Mesothelial cell of epicardium (in vitro differentiated cells): Measurements from ENCODE around the gene USP5. TPM values are rescaled to one million over a fixed set of nuclear protein-coding genes. Genes with fewer than 3 reads are reported as not detected.

Experiments
- DNase-seq, 2 experiments: peaks; one replicate each; pipeline ENCODE4 v3.0.0; 2021; ENCODE audit warnings: low spot score in 2 of 2; ENCODE audit not compliant: unreplicated experiment in 2 of 2
- H3K27ac Mint-ChIP-seq: 2 replicates; pipeline ENCODE4 v1.8.0; 2021; ENCODE audit warnings: mixed read lengths
- H3K27me3 Mint-ChIP-seq: 2 replicates; pipeline ENCODE4 v1.8.0; 2021; ENCODE audit warnings: low read depth, mixed read lengths
- H3K36me3 Mint-ChIP-seq: 2 replicates; pipeline ENCODE4 v1.8.0; 2021; ENCODE audit warnings: mixed read lengths
- H3K4me1 Mint-ChIP-seq: 2 replicates; pipeline ENCODE4 v1.8.0; 2021; ENCODE audit warnings: mixed read lengths
- H3K4me3 Mint-ChIP-seq: 2 replicates; pipeline ENCODE4 v1.8.0; 2021; ENCODE audit warnings: mild to moderate bottlenecking, moderate library complexity, mixed read lengths
- H3K9me3 Mint-ChIP-seq: 2 replicates; pipeline ENCODE4 v1.8.0; 2021; ENCODE audit warnings: mixed read lengths
- total RNA-seq: library from RNA; stranded (reverse); gene quantifications from 3 replicates; pipeline ENCODE4 v1.2.1, GENCODE V29; 2021
- TF ChIP-seq, protein P1 (sequence below): fragments of 200-600 bp; sonication (generic); IDR thresholded peaks from one replicate; pipeline ENCODE4 v1.5.0; 2021; ENCODE audit warnings: antibody characterized with exemption; ENCODE audit not compliant: unreplicated experiment

Gene USP5, protein sequence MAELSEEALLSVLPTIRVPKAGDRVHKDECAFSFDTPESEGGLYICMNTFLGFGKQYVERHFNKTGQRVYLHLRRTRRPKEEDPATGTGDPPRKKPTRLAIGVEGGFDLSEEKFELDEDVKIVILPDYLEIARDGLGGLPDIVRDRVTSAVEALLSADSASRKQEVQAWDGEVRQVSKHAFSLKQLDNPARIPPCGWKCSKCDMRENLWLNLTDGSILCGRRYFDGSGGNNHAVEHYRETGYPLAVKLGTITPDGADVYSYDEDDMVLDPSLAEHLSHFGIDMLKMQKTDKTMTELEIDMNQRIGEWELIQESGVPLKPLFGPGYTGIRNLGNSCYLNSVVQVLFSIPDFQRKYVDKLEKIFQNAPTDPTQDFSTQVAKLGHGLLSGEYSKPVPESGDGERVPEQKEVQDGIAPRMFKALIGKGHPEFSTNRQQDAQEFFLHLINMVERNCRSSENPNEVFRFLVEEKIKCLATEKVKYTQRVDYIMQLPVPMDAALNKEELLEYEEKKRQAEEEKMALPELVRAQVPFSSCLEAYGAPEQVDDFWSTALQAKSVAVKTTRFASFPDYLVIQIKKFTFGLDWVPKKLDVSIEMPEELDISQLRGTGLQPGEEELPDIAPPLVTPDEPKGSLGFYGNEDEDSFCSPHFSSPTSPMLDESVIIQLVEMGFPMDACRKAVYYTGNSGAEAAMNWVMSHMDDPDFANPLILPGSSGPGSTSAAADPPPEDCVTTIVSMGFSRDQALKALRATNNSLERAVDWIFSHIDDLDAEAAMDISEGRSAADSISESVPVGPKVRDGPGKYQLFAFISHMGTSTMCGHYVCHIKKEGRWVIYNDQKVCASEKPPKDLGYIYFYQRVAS
- total RNA-seq, result 119 to 126 TPM (median 122 TPM) in 3 replicates

DNA sequence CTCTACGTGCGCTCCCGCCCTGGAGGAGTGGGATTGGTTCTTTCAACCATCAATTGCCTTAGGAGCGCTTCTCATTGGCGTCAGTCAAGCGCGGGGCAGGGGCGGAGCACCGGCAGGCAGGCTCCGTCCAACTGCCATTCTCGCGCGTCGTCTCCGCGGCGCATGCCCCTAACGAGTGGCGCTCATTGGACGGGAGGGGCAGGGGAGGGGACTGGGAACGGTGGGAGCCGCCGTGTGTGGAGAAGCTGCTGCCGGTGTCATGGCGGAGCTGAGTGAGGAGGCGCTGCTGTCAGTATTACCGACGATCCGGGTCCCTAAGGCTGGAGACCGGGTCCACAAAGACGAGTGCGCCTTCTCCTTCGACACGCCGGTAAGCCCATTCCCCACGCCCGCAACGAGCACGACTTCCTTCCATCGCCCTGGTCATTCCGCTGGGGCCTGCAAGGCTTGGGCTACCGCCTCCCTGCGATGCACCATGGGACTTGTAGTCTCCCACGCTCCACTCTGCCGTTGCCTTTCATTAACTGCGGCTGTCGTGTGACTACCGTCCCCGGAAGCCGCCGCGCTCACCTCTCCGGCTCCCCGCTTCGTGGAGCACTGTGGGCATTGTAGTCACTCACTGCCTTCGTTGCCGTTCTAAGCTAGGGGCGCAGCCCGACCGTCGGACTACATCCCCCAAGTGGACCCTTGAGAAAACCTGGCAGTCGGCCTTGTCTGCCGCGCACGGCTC lies at the start of gene USP5:
USP5 (plus strand) TSS at position 230 of the 730 bp plus-strand sequence; CDS start at position 260, 30 bp downstream.
- Mint-ChIP-seq H3K36me3 (peaks cover 17% of the 10 kb centered on the region), H3K27me3 (no peaks in the 10 kb centered on the region), H3K9me3 (no peaks in the 10 kb centered on the region), H3K4me3 (peak within 1 kb of the TSS; percentile 95), H3K4me1 (peaks cover 32% of the 10 kb centered on the region), H3K27ac (peak within 1 kb of the TSS; percentile 96)
- DNase-seq, result peak; percentile 95 to 97
- TF ChIP-seq, protein P1, sequence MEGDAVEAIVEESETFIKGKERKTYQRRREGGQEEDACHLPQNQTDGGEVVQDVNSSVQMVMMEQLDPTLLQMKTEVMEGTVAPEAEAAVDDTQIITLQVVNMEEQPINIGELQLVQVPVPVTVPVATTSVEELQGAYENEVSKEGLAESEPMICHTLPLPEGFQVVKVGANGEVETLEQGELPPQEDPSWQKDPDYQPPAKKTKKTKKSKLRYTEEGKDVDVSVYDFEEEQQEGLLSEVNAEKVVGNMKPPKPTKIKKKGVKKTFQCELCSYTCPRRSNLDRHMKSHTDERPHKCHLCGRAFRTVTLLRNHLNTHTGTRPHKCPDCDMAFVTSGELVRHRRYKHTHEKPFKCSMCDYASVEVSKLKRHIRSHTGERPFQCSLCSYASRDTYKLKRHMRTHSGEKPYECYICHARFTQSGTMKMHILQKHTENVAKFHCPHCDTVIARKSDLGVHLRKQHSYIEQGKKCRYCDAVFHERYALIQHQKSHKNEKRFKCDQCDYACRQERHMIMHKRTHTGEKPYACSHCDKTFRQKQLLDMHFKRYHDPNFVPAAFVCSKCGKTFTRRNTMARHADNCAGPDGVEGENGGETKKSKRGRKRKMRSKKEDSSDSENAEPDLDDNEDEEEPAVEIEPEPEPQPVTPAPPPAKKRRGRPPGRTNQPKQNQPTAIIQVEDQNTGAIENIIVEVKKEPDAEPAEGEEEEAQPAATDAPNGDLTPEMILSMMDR, result no peak

DNA sequence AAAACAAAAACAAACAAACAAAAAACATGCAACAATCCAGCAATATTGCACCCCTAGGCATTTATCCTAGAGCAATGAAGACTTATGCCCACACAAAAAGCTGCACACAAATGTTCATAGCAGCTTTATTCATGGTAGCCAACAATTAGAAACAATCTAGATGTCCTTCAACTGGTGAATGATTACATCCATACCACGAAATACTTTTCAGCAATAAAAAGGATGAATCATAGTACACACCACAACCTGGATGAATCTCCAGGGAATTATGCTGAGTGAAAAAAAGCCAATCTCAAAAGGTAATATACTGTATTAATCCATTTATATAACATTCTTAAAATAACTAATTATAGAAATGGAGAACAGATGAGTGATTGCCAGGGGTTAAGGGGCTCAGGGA lies 44.8 kb upstream of the USP5 start:
- Mint-ChIP-seq H3K4me3 (no peak overlapping the region), H3K27ac (no peak overlapping the region)

DNA sequence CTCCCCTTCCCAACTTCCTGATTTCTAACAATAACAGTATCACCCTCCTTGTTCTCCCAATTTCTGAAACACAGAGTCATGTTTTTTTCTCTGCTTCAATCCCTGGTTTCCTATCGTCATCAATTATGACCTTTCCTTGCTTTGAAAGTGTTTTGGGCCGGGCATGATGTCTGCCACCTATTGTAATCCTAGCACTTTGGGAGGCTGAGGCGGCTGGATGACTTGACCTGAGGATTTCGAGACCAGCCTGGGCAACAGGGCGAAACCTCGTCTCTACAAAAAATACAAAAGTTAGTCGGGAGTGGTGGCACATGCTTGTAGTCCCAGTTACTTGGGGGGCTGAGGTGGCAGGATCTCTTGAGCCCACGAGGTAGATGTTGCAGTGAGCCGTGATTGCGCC lies 42.9 kb upstream of the USP5 start:
- DNase-seq, result no peak
- Mint-ChIP-seq H3K4me3 (no peak overlapping the region), H3K36me3 (peaks cover 2% of the 10 kb centered on the region), H3K27ac (no peak overlapping the region), H3K27me3 (peaks cover 1% of the 10 kb centered on the region), H3K4me1 (peaks cover 8% of the 10 kb centered on the region), H3K9me3 (peaks cover 2% of the 10 kb centered on the region)
- TF ChIP-seq, protein P1, result no peak

More for the DNA sequence above, 44.8 kb upstream of the USP5 start:
- H3K9me3 Mint-ChIP-seq, result peaks cover 3% of the 10 kb centered on the region
- H3K36me3 Mint-ChIP-seq, result peaks cover 2% of the 10 kb centered on the region
- TF ChIP-seq, protein P1, result no peak
- DNase-seq, result no peak
- peaks cover 8% of the 10 kb centered on the region for H3K4me1 Mint-ChIP-seq
- no peaks in the 10 kb centered on the region for H3K27me3 Mint-ChIP-seq

DNA sequence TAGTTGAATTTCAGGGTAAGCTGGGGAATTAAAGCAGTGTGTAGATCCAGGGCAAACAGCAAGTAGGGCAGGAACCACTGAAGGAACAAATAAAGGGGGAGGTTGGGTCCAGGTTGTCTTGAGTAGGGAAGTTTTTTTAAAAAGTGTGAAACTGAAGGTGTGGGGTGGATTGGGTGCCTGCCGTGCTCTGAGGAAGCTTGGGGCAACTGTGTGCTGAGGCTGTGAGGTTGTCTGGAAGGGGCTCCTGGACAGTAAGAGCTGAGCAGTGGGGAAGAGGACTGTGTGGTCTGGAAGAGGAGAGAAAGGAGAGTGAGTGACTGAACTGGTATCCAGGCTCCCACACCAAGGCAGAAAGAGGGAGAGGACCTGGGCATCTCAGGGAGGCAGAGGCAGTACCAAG lies 41.2 kb upstream of the USP5 start:
- peaks cover 6% of the 10 kb centered on the region for H3K27me3 Mint-ChIP-seq
- no peaks in the 10 kb centered on the region for H3K36me3 Mint-ChIP-seq
- peaks cover 8% of the 10 kb centered on the region for H3K4me1 Mint-ChIP-seq
- TF ChIP-seq, protein P1, result no peak
- no peak for DNase-seq
- H3K27ac Mint-ChIP-seq, result peak overlapping the region; percentile 23
- no peak overlapping the region for H3K4me3 Mint-ChIP-seq
- H3K9me3 Mint-ChIP-seq, result no peaks in the 10 kb centered on the region

DNA sequence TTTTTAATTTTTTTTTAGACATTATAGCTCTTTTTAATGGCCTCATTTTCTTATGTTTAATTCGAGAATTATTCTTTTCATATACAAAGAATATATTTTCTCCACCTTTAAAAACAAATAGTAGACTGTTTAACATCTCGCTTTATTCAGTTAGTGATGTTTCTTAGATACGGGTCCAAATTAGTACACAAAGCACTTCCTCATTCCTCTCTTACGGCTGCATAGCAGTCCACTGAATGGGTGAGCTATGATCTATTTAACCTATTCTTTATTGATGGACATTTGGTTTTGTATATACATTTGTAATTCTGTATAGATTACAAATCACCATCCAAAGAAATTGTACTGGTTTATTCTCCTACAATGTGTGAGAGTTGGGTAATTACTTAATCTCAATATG lies 38.6 kb upstream of the USP5 start:
- H3K27me3 Mint-ChIP-seq, result peaks cover 6% of the 10 kb centered on the region
- no peak overlapping the region for H3K4me3 Mint-ChIP-seq
- no peak overlapping the region for H3K27ac Mint-ChIP-seq
- TF ChIP-seq, protein P1, result no peak
- no peaks in the 10 kb centered on the region for H3K9me3 Mint-ChIP-seq
- no peak for DNase-seq
- H3K36me3 Mint-ChIP-seq, result no peaks in the 10 kb centered on the region
- H3K4me1 Mint-ChIP-seq, result peaks cover 11% of the 10 kb centered on the region
